HepG2 (cell line): Measurements from ENCODE around the gene DLX1. TPM values are rescaled to one million over a fixed set of nuclear protein-coding genes. Genes with fewer than 3 reads are reported as not detected.
A peak's percentile ranks its signal among the peaks of the same experiment; 100 is the strongest.

ENCODE experiments used
- CERS6 ChIP-seq: sonication (generic); formaldehyde crosslinking; IDR thresholded peaks from 2 replicates; pipeline ENCODE4 v1.5.0; 2020; ENCODE audit warnings: missing genetic modification reagents
- CREB1 ChIP-seq, 2 experiments: fragments of 450-650 bp in 1 of 2; IDR thresholded peaks; 2 replicates each; pipeline ENCODE4 v1.6.1; 2016 to 2017; ENCODE audit warnings: control low read depth in 1 of 2, mild to moderate bottlenecking in 1 of 2, missing compliant biosample characterization in 1 of 2, missing genetic modification characterization in 1 of 2
- DR1 ChIP-seq: sonication (generic); formaldehyde crosslinking; IDR thresholded peaks from 2 replicates; pipeline ENCODE4 v1.8.0; 2021; ENCODE audit warnings: mild to moderate bottlenecking, missing genetic modification reagents, inconsistent platforms
- E2F1 ChIP-seq: sonication (generic); formaldehyde crosslinking; IDR thresholded peaks from 2 replicates; pipeline ENCODE4 v1.5.0; 2020; ENCODE audit warnings: missing genetic modification reagents
- JUNB ChIP-seq: sonication (generic); formaldehyde crosslinking; IDR thresholded peaks from 2 replicates; pipeline ENCODE4 v1.8.0; 2022; ENCODE audit warnings: missing genetic modification reagents, mild to moderate bottlenecking, borderline replicate concordance
- MYNN ChIP-seq: sonication (generic); formaldehyde crosslinking; IDR thresholded peaks from 2 replicates; pipeline ENCODE4 v1.4.0; 2020; ENCODE audit warnings: mild to moderate bottlenecking, low read depth, missing genetic modification reagents
- MYPOP ChIP-seq: sonication (generic); formaldehyde crosslinking; IDR thresholded peaks from 2 replicates; pipeline ENCODE4 v1.8.1; 2023; ENCODE audit warnings: mild to moderate bottlenecking, moderate library complexity, missing genetic modification reagents
- NFATC3 ChIP-seq: sonication (generic); formaldehyde crosslinking; IDR thresholded peaks from 2 replicates; pipeline ENCODE4 v1.5.1; 2020; ENCODE audit warnings: mild to moderate bottlenecking, missing genetic modification reagents
- NFKB2 ChIP-seq: sonication (generic); formaldehyde crosslinking; IDR thresholded peaks from 2 replicates; pipeline ENCODE4 v1.4.0; 2020; ENCODE audit warnings: missing genetic modification reagents, borderline replicate concordance
- RAD21 ChIP-seq: fragments of 450-650 bp; formaldehyde crosslinking; IDR thresholded peaks from 2 replicates; pipeline ENCODE4 v1.5.0; 2020; ENCODE audit warnings: mild to moderate bottlenecking
- RBM22 ChIP-seq: fragments of 200-400 bp; formaldehyde crosslinking; optimal IDR thresholded peaks from 2 replicates; pipeline ENCODE3; 2017; ENCODE audit warnings: mild to moderate bottlenecking, low read length, moderate library complexity
- SPEN ChIP-seq: sonication (generic); formaldehyde crosslinking; IDR thresholded peaks from 2 replicates; pipeline ENCODE4 v1.5.1; 2020; ENCODE audit warnings: low read depth, mild to moderate bottlenecking, missing genetic modification reagents
- TBX2 ChIP-seq: sonication (generic); formaldehyde crosslinking; IDR thresholded peaks from 2 replicates; pipeline ENCODE4 v1.5.0; 2020; ENCODE audit warnings: missing genetic modification reagents, mild to moderate bottlenecking, borderline replicate concordance
- XBP1 ChIP-seq: sonication (generic); formaldehyde crosslinking; IDR thresholded peaks from 2 replicates; pipeline ENCODE4 v1.5.0; 2020; ENCODE audit warnings: missing genetic modification reagents
- ZEB1 ChIP-seq: IDR thresholded peaks from 2 replicates; pipeline ENCODE4 v1.6.1; 2012; ENCODE audit warnings: mild to moderate bottlenecking, low read depth, inconsistent platforms; ENCODE audit not compliant: insufficient replicate concordance
- ZNF318 ChIP-seq: sonication (generic); formaldehyde crosslinking; IDR thresholded peaks from 2 replicates; pipeline ENCODE4 v1.4.0; 2020; ENCODE audit warnings: mild to moderate bottlenecking, missing genetic modification reagents
- ZNF775 ChIP-seq: sonication (generic); formaldehyde crosslinking; IDR thresholded peaks from 2 replicates; pipeline ENCODE4 v1.4.0; 2020; ENCODE audit warnings: missing genetic modification reagents, mild to moderate bottlenecking, moderate library complexity, borderline replicate concordance
- polyA plus RNA-seq, 8 experiments: library from polyadenylated mRNA; depleted of rRNA in 3 of 8; stranded (reverse) in 7 of 8; unstranded in 1 of 8; fragments of >200 nt; fragmentation: Illumina TruSeq in 4 of 8; extraction: Trizol in 4 of 8; gene quantifications; 2 replicates each; pipeline versions ENCODE4 v1.2.1 to v1.2.3, GENCODE V29; 2011 to 2016; ENCODE audit warnings: low read depth in 4 of 8, missing spikeins in 1 of 8, mixed read lengths in 1 of 8; ENCODE audit not compliant: insufficient read depth in 1 of 8
- total RNA-seq, 5 experiments: library from RNA; depleted of rRNA; stranded (reverse); fragments of >200 nt; fragmentation: Illumina TruSeq; extraction: Trizol; gene quantifications; 2 replicates each; pipeline ENCODE4 v1.2.3, GENCODE V29; 2016; ENCODE audit warnings: low read depth in 1 of 5

The DLX1 gene
- total and polyA plus RNA-seq, 2 of the 13 experiments (the other 11 are each of a cell fraction or from before 2014, with no cell fraction given): 0.18 to 0.86 TPM

- TF ChIP-seq ZNF318 (CRISPR knock-in tag) (no peak), E2F1 (CRISPR knock-in tag) (no peak), ZNF775 (CRISPR knock-in tag) (no peak), NFKB2 (no peak), DR1 (CRISPR knock-in tag) (no peak), RBM22 (no peak), CREB1 (IDR thresholded peaks at IDR 0.05) (no peak), CREB1 (CRISPR knock-in tag; IDR thresholded peaks at IDR 0.05) (peak; percentile 82), CERS6 (CRISPR knock-in tag) (no peak), SPEN (no peak), ZEB1 (peak; percentile 90), TBX2 (CRISPR knock-in tag) (peak; percentile 88), MYPOP (CRISPR knock-in tag) (peak; percentile 76; the same call in 1 of the 2 replicates), JUNB (CRISPR knock-in tag) (no peak), NFATC3 (no peak), RAD21 (CRISPR knock-in tag) (peak; percentile 55), MYNN (CRISPR knock-in tag) (no peak), XBP1 (no peak)
These were observed 33.0 kb upstream of the DLX1 start (continued) for GRCh38 chr2:172052000-172052983.
